Smooth muscle cell (in vitro differentiated cells): Measurements from ENCODE around the gene MYZAP. TPM values are rescaled to one million over a fixed set of nuclear protein-coding genes. Genes with fewer than 3 reads are reported as not detected.

ENCODE experiments used
- DNase-seq: peaks from one replicate; lab custom pipeline; 2025; ENCODE audit not compliant: unreplicated experiment; lab: John Stamatoyannopoulos, UW
- H2AFZ ChIP-seq: fragments of 200-600 bp; sonication (generic); 2 replicates; pipeline ENCODE4 v1.6.0; 2016; ENCODE audit warnings: antibody characterized with exemption, low read depth, mild to moderate bottlenecking
- H3F3A ChIP-seq: fragments of 200-600 bp; sonication (generic); 2 replicates; pipeline ENCODE4 v1.6.0; 2017; ENCODE audit warnings: antibody characterized with exemption, low read depth
- H3K27ac ChIP-seq: fragments of 200-600 bp; sonication (generic); 2 replicates; pipeline ENCODE4 v1.5.1; 2016; ENCODE audit warnings: low read depth, mild to moderate bottlenecking
- H3K27me3 ChIP-seq: fragments of 200-600 bp; sonication (generic); 2 replicates; pipeline ENCODE4 v1.6.1; 2016; ENCODE audit warnings: low read depth, mild to moderate bottlenecking
- H3K36me3 ChIP-seq: fragments of 200-600 bp; sonication (generic); 2 replicates; pipeline ENCODE4 v1.5.1; 2016; ENCODE audit warnings: low read depth
- H3K4me1 ChIP-seq: fragments of 200-600 bp; sonication (generic); 2 replicates; pipeline ENCODE4 v1.5.1; 2016; ENCODE audit warnings: low read depth
- H3K4me2 ChIP-seq: fragments of 200-600 bp; sonication (generic); 2 replicates; pipeline ENCODE4 v1.6.0; 2016; ENCODE audit warnings: mild to moderate bottlenecking
- H3K4me3 ChIP-seq: fragments of 200-600 bp; sonication (generic); 2 replicates; pipeline ENCODE4 v1.5.1; 2016; ENCODE audit warnings: mild to moderate bottlenecking
- H3K79me2 ChIP-seq: fragments of 200-600 bp; sonication (generic); 2 replicates; pipeline ENCODE4 v1.6.0; 2016; ENCODE audit warnings: low read depth, mild to moderate bottlenecking
- H3K9ac ChIP-seq: fragments of 200-600 bp; sonication (generic); 2 replicates; pipeline ENCODE4 v1.6.0; 2016; ENCODE audit warnings: low read depth
- H3K9me3 ChIP-seq: fragments of 200-600 bp; sonication (generic); replicated peaks from 2 replicates; pipeline ENCODE4 v1.5.1; 2016; ENCODE audit warnings: low read depth
- H4K20me1 ChIP-seq: fragments of 200-600 bp; sonication (generic); 2 replicates; pipeline ENCODE4 v1.6.0; 2016; ENCODE audit warnings: low read depth
- CTCF ChIP-seq: fragments of 200-600 bp; sonication (generic); IDR thresholded peaks from 2 replicates; pipeline ENCODE4 v1.5.1; 2017; ENCODE audit warnings: borderline replicate concordance, mild to moderate bottlenecking, antibody characterized with exemption; ENCODE audit not compliant: insufficient read depth, poor library complexity, severe bottlenecking
- WGBS: methylation state at CpG from one replicate; pipeline ENCODE4 v1.1.7; 2016; ENCODE audit warnings: low lambda C conversion rate; 5-methylcytosine and 5-hydroxymethylcytosine counted together
- polyA plus RNA-seq: library from polyadenylated mRNA; unstranded; fragments of >200 nt; fragmentation: Nextera tagmentation; extraction: Ambion mirVana; gene quantifications from 2 replicates; pipeline ENCODE4 v1.2.1, GENCODE V29; 2016
- total RNA-seq: library from RNA; depleted of rRNA; stranded (reverse); fragments of >200 nt; gene quantifications from 2 replicates; pipeline ENCODE4 v1.2.3, GENCODE V29; 2014

The MYZAP gene
- total and polyA plus RNA-seq, 2 experiments from 2014 or later, result 0.09 to 0.65 TPM

GRCh38 chr15:57545995-57546394 is 45.7 kb upstream of the MYZAP start:
- Histone ChIP-seq H3K27ac (no peak overlapping the region), H2AFZ (no peak overlapping the region), H3K9ac (no peak overlapping the region), H3K4me2 (no peak overlapping the region), H3K79me2 (no peaks in the 10 kb centered on the region), H4K20me1 (no peaks in the 10 kb centered on the region), H3K36me3 (no peaks in the 10 kb centered on the region), H3K27me3 (no peaks in the 10 kb centered on the region), H3F3A (no peaks in the 10 kb centered on the region), H3K9me3 (no peaks in the 10 kb centered on the region), H3K4me1 (no peaks in the 10 kb centered on the region), H3K4me3 (no peak overlapping the region)
- TF ChIP-seq CTCF, result no peak
- WGBS, result 97% methylated on average over 8 of the region's 8 CpGs
- DNase-seq, result no peak

DNA sequence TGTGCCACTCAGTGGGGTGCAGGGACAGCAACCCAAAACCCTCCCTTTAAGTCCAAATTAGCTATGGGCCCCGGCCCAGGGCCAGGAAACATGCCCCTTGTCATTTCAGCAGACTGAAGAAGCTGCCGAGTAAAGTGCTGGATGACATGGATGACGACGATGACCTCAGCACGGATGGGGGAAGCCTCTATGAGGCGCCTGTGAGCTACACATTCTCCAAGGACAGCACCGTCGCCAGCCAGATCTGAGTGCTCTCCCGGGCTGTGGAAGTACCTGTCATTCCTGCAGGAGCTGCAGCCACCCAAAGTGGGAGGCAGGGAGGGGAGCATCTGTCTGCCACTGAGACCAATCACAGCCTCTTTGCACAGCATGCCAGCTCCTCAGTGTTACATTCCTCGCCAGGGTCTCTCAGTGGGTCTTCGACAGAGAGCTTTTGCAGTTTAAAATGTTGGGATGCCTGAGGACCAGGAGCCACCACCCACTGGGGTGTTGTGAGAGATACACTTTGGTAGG is 44.4 kb upstream of the MYZAP start:
- Histone ChIP-seq H4K20me1 (no peaks in the 10 kb centered on the region), H3K27ac (no peak overlapping the region), H3K9me3 (no peaks in the 10 kb centered on the region), H3K27me3 (no peaks in the 10 kb centered on the region), H3K4me3 (no peak overlapping the region), H2AFZ (no peak overlapping the region), H3F3A (no peaks in the 10 kb centered on the region), H3K36me3 (no peaks in the 10 kb centered on the region), H3K9ac (no peak overlapping the region), H3K4me2 (no peak overlapping the region), H3K4me1 (peaks cover 11% of the 10 kb centered on the region), H3K79me2 (no peaks in the 10 kb centered on the region)
- no peak for DNase-seq
- no peak for TF ChIP-seq CTCF
- 82% methylated on average over 11 of the region's 11 CpGs for WGBS

DNA sequence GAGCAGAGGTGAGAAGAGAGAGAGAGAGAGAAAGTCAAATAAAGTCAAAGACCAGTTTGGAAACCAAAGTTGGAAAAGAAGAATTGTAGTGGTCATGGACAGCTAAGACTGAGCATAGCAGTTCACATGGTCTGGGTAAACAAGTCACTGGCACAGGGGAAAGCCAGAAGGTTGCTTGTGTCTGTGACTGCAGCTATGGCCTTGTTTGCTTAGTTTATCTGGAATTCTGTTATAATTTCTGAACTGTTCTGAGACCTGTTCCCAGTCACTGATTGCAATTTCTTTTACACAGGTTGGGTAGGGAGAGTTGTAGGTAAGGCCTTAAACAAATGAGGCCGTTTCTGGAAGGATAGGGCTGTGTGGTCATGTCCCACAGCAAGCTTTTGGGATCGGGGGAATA is 43.4 kb upstream of the MYZAP start:
- Histone ChIP-seq H3K4me3 (no peak overlapping the region), H4K20me1 (no peaks in the 10 kb centered on the region), H3K36me3 (no peaks in the 10 kb centered on the region), H3K79me2 (no peaks in the 10 kb centered on the region), H3K27me3 (no peaks in the 10 kb centered on the region), H2AFZ (no peak overlapping the region), H3F3A (no peaks in the 10 kb centered on the region), H3K27ac (no peak overlapping the region), H3K9me3 (no peaks in the 10 kb centered on the region), H3K4me2 (no peak overlapping the region), H3K9ac (no peak overlapping the region), H3K4me1 (peaks cover 13% of the 10 kb centered on the region)
- TF ChIP-seq CTCF, result no peak
- 84% methylated on average over 2 of the region's 2 CpGs for WGBS
- no peak for DNase-seq

DNA sequence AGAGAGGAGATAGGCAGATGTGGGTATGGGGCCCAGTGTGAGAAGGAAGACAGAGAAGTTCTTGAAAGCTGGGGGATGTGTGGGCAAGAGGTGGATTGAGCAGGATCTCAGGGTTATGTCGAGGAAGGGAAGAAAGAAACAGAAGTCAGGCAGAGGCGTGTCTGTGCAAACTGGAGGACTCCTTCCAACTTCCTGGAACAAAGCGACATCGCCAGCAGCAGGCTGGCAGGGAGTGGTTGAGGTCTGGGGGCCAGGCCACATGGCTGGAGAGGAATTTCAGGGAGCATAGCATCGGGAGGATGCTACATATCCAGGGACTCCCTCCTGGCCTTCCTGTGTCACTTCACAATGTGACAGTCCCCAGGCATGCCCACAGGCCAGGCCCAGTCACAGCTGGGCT is 42.9 kb upstream of the MYZAP start:
- WGBS, result 88% methylated on average over 5 of the region's 5 CpGs
- H3K9me3 ChIP-seq, result no peaks in the 10 kb centered on the region
- H4K20me1 ChIP-seq, result no peaks in the 10 kb centered on the region
- no peak overlapping the region for H3K4me3 ChIP-seq
- no peak for DNase-seq
- peaks cover 13% of the 10 kb centered on the region for H3K4me1 ChIP-seq
- no peak for TF ChIP-seq CTCF
- H3K9ac ChIP-seq, result no peak overlapping the region
- no peaks in the 10 kb centered on the region for H3K36me3 ChIP-seq
- no peak overlapping the region for H3K4me2 ChIP-seq
- H3F3A ChIP-seq, result no peaks in the 10 kb centered on the region
- no peaks in the 10 kb centered on the region for H3K27me3 ChIP-seq
- H2AFZ ChIP-seq, result no peak overlapping the region
- no peak overlapping the region for H3K27ac ChIP-seq
- H3K79me2 ChIP-seq, result no peaks in the 10 kb centered on the region
